T-helper 17 cell (primary cell): ENCODE results near the gene HYAL1. TPM values are rescaled to one million over a fixed set of nuclear protein-coding genes. Genes with fewer than 3 reads are reported as not detected.

Experiments
- ATAC-seq: fragments of 150-1000 bp; cut with Tn5 transposase; 2 replicates; pipeline ENCODE4 v1.10.0; 2021; ENCODE audit warnings: mild to moderate bottlenecking, moderate library complexity
- DNase-seq, 3 donors: peaks; one replicate each; pipeline versions ENCODE4 v3.0.0 to v3.0.0-alpha.2; 2020 to 2021
- H3K9me3 ChIP-seq: one replicate; pipeline ENCODE4 v1.7.0; 2013; ENCODE audit warnings: low read length, mild to moderate bottlenecking; ENCODE audit not compliant: control insufficient read depth, poor library complexity, severe bottlenecking
- H3K27ac Mint-ChIP-seq: one replicate; pipeline ENCODE4 v1.8.0; 2022; ENCODE audit warnings: mild to moderate bottlenecking, moderate library complexity, mixed read lengths
- H3K27me3 Mint-ChIP-seq: one replicate; pipeline ENCODE4 v1.8.0; 2022; ENCODE audit warnings: mixed read lengths
- H3K36me3 Mint-ChIP-seq: one replicate; pipeline ENCODE4 v1.8.0; 2022; ENCODE audit warnings: low read depth, mixed read lengths
- H3K4me1 Mint-ChIP-seq: one replicate; pipeline ENCODE4 v1.8.0; 2022; ENCODE audit warnings: mild to moderate bottlenecking, mixed read lengths
- H3K4me3 Mint-ChIP-seq: one replicate; pipeline ENCODE4 v1.8.0; 2022; ENCODE audit warnings: mild to moderate bottlenecking, moderate library complexity, mixed read lengths
- total RNA-seq, 4 donors: library from RNA in 2 of 4; stranded (reverse) in 2 of 4; gene quantifications; one replicate each; pipeline ENCODE4 v1.2.3 and lab custom pipeline; 2022 to 2026

Gene HYAL1
- total RNA-seq, 2 donors from 2014 or later: 0.44 TPM; not detected in 1

GRCh38 chr3:50327129-50327528 lies 23.8 kb upstream of the HYAL1 start:
- ATAC-seq: no peak
- Mint-ChIP-seq H3K27me3 (no peaks in the 10 kb centered on the region), H3K27ac (peak overlapping the region; percentile 89), H3K36me3 (no peaks in the 10 kb centered on the region), H3K4me3 (peak overlapping the region; percentile 93), H3K4me1 (peaks cover 18% of the 10 kb centered on the region)
- no peaks in the 10 kb centered on the region for H3K9me3 ChIP-seq
- no peak for DNase-seq

- no peaks in the 10 kb centered on the region for H3K9me3 ChIP-seq
- DNase-seq (no peak), ATAC-seq (no peak)
- Mint-ChIP-seq H3K36me3 (no peaks in the 10 kb centered on the region), H3K27me3 (no peaks in the 10 kb centered on the region), H3K27ac (peak overlapping the region; percentile 3), H3K4me1 (peaks cover 18% of the 10 kb centered on the region), H3K4me3 (no peak overlapping the region)
These were observed 22.8 kb upstream of the HYAL1 start for GRCh38 chr3:50326182-50326541.

GRCh38 chr3:50325497-50326181 lies 22.3 kb upstream of the HYAL1 start:
- Mint-ChIP-seq H3K27ac (peak overlapping the region; percentile 3), H3K4me3 (no peak overlapping the region), H3K4me1 (peaks cover 20% of the 10 kb centered on the region), H3K36me3 (no peaks in the 10 kb centered on the region), H3K27me3 (no peaks in the 10 kb centered on the region)
- H3K9me3 ChIP-seq: no peaks in the 10 kb centered on the region
- DNase-seq (no peak), ATAC-seq (no peak)

- no peak for DNase-seq
- H3K27ac Mint-ChIP-seq: no peak overlapping the region
- ATAC-seq: no peak
- no peak overlapping the region for H3K4me3 Mint-ChIP-seq
- peaks cover 25% of the 10 kb centered on the region for H3K4me1 Mint-ChIP-seq
- no peaks in the 10 kb centered on the region for H3K27me3 Mint-ChIP-seq
- H3K9me3 ChIP-seq: no peaks in the 10 kb centered on the region
- no peaks in the 10 kb centered on the region for H3K36me3 Mint-ChIP-seq
These were observed 21.7 kb upstream of the HYAL1 start for GRCh38 chr3:50325113-50325480.

- H3K27ac Mint-ChIP-seq: peak overlapping the region; percentile 32
- H3K9me3 ChIP-seq: no peaks in the 10 kb centered on the region
- DNase-seq (peak in 2 of 3 donors; percentile 40 to 58), ATAC-seq (no peak)
- no peak overlapping the region for H3K4me3 Mint-ChIP-seq
- H3K4me1 Mint-ChIP-seq: peaks cover 29% of the 10 kb centered on the region
- H3K27me3 Mint-ChIP-seq: no peaks in the 10 kb centered on the region
- H3K36me3 Mint-ChIP-seq: no peaks in the 10 kb centered on the region
These were observed 21.2 kb upstream of the HYAL1 start for GRCh38 chr3:50324351-50325112.

GRCh38 chr3:50323614-50324199 lies 20.3 kb upstream of the HYAL1 start:
- Mint-ChIP-seq H3K4me3 (no peak overlapping the region), H3K27me3 (no peaks in the 10 kb centered on the region), H3K4me1 (peaks cover 32% of the 10 kb centered on the region), H3K27ac (no peak overlapping the region), H3K36me3 (no peaks in the 10 kb centered on the region)
- no peak for DNase-seq
- H3K9me3 ChIP-seq: no peaks in the 10 kb centered on the region
- ATAC-seq: no peak

GRCh38 chr3:50323092-50323600 lies 19.8 kb upstream of the HYAL1 start:
- no peak overlapping the region for H3K4me3 Mint-ChIP-seq
- no peaks in the 10 kb centered on the region for H3K27me3 Mint-ChIP-seq
- H3K4me1 Mint-ChIP-seq: peaks cover 30% of the 10 kb centered on the region
- no peak for DNase-seq
- no peak overlapping the region for H3K27ac Mint-ChIP-seq
- no peak for ATAC-seq
- no peaks in the 10 kb centered on the region for H3K36me3 Mint-ChIP-seq
- no peaks in the 10 kb centered on the region for H3K9me3 ChIP-seq

GRCh38 chr3:50322386-50323091 lies 19.2 kb upstream of the HYAL1 start, which contains the start of gene HYAL2:
TSS of gene HYAL2 (minus strand) at chr3:50322745. CDS start at chr3:50320489, 2,256 bp downstream.
- peak within 1 kb of the TSS; percentile 89 for H3K4me3 Mint-ChIP-seq
- H3K36me3 Mint-ChIP-seq: no peaks in the 10 kb centered on the region
- H3K27me3 Mint-ChIP-seq: no peaks in the 10 kb centered on the region
- peaks cover 33% of the 10 kb centered on the region for H3K4me1 Mint-ChIP-seq
- H3K9me3 ChIP-seq: no peaks in the 10 kb centered on the region
- DNase-seq (no peak), ATAC-seq (no peak)
- H3K27ac Mint-ChIP-seq: peak within 1 kb of the TSS; percentile 59

- no peak for ATAC-seq
- no peaks in the 10 kb centered on the region for H3K36me3 Mint-ChIP-seq
- H3K4me3 Mint-ChIP-seq: peak overlapping the region; percentile 56
- no peak for DNase-seq
- peaks cover 33% of the 10 kb centered on the region for H3K4me1 Mint-ChIP-seq
- H3K27me3 Mint-ChIP-seq: no peaks in the 10 kb centered on the region
- H3K9me3 ChIP-seq: no peaks in the 10 kb centered on the region
- no peak overlapping the region for H3K27ac Mint-ChIP-seq
These were observed 18.7 kb upstream of the HYAL1 start for GRCh38 chr3:50322115-50322385.

GRCh38 chr3:50321336-50322114 lies 18.2 kb upstream of the HYAL1 start:
- Mint-ChIP-seq H3K4me1 (peaks cover 33% of the 10 kb centered on the region), H3K27me3 (no peaks in the 10 kb centered on the region), H3K27ac (peak overlapping the region; percentile 59), H3K36me3 (no peaks in the 10 kb centered on the region), H3K4me3 (peak overlapping the region; percentile 89)
- ATAC-seq (peak; percentile 75), DNase-seq (peak; percentile 68 to 69 (median 68))
- no peaks in the 10 kb centered on the region for H3K9me3 ChIP-seq

- no peaks in the 10 kb centered on the region for H3K36me3 Mint-ChIP-seq
These were observed 17.5 kb upstream of the HYAL1 start for GRCh38 chr3:50320853-50321335.

GRCh38 chr3:50319894-50320625 lies 16.7 kb upstream of the HYAL1 start:
- DNase-seq (no peak), ATAC-seq (no peak)
- peaks cover 38% of the 10 kb centered on the region for H3K4me1 Mint-ChIP-seq
- H3K27me3 Mint-ChIP-seq: no peaks in the 10 kb centered on the region
- H3K9me3 ChIP-seq: no peaks in the 10 kb centered on the region
- peak overlapping the region; percentile 89 for H3K4me3 Mint-ChIP-seq
- no peaks in the 10 kb centered on the region for H3K36me3 Mint-ChIP-seq
- H3K27ac Mint-ChIP-seq: peak overlapping the region; percentile 75

More at GRCh38 chr3:50320853-50321335, 17.5 kb upstream of the HYAL1 start:
- ATAC-seq (peak; percentile 45), DNase-seq (peak in 2 of 3 donors; percentile 51 to 61)
- Mint-ChIP-seq H3K27ac (peak overlapping the region; percentile 75), H3K4me3 (peak overlapping the region; percentile 89), H3K27me3 (no peaks in the 10 kb centered on the region), H3K4me1 (peaks cover 38% of the 10 kb centered on the region)
- H3K9me3 ChIP-seq: no peaks in the 10 kb centered on the region
